Measurements from ENCODE around the gene SLC39A7. TPM values are rescaled to one million over a fixed set of nuclear protein-coding genes. Genes with fewer than 3 reads are reported as not detected.

SLC39A7 gene
- polyA plus RNA-seq, 4 donors = 38.9 to 162 (median 79.1) TPM

- WGBS, 3 donors = 41 to 70% (median 61%) methylated on average over 6 of the region's 6 CpGs
- H3K4me1 ChIP-seq (ENCODE audit: control insufficient read depth in 3 of 3, insufficient read depth in 2 of 3, low read depth in 1 of 3, low read length in 2 of 3) = peaks cover 9 to 21% (median 9%) of the 10 kb centered on the region in 3 donors
- no peaks in the 10 kb centered on the region for H3K27me3 ChIP-seq (ENCODE audit: control insufficient read depth in 3 of 3, insufficient read depth in 3 of 3, low read length in 3 of 3)
- no peaks in the 10 kb centered on the region for H3K9me3 ChIP-seq (ENCODE audit: control insufficient read depth in 2 of 2, insufficient read depth in 1 of 2, low read depth in 1 of 2, low read length in 1 of 2)
- peak overlapping the region in 1 of 3 donors; percentile 11 for H3K27ac ChIP-seq (ENCODE audit: low read depth in 1 of 3, low read length in 2 of 3)
- H3K36me3 ChIP-seq (ENCODE audit: control insufficient read depth in 3 of 3, insufficient read depth in 2 of 3, low read depth in 1 of 3, low read length in 3 of 3) = peaks cover 18 to 59% (median 23%) of the 10 kb centered on the region in 3 donors
- FAIRE-seq (no peak), DNase-seq (peak in 1 of 2 donors; percentile 32)
- H3K4me3 ChIP-seq (ENCODE audit: low read depth in 1 of 3, low read length in 3 of 3) = no peak overlapping the region
Observed at GRCh38 chr6:33198159-33198852, 2.4 kb upstream of the SLC39A7 start.

- no peak for FAIRE-seq
- Histone ChIP-seq H3K9me3 (ENCODE audit: control insufficient read depth in 2 of 2, insufficient read depth in 1 of 2, low read depth in 1 of 2, low read length in 1 of 2) (no peaks in the 10 kb centered on the region), H3K4me1 (ENCODE audit: control insufficient read depth in 3 of 3, insufficient read depth in 2 of 3, low read depth in 1 of 3, low read length in 2 of 3) (peaks cover 9 to 22% (median 9%) of the 10 kb centered on the region in 3 donors), H3K36me3 (ENCODE audit: control insufficient read depth in 3 of 3, insufficient read depth in 2 of 3, low read depth in 1 of 3, low read length in 3 of 3) (peaks cover 20 to 60% (median 26%) of the 10 kb centered on the region in 3 donors), H3K27ac (ENCODE audit: low read depth in 1 of 3, low read length in 2 of 3) (peak overlapping the region in 1 of 3 donors; percentile 99), H3K27me3 (ENCODE audit: control insufficient read depth in 3 of 3, insufficient read depth in 3 of 3, low read length in 3 of 3) (no peaks in the 10 kb centered on the region), H3K4me3 (ENCODE audit: low read depth in 1 of 3, low read length in 3 of 3) (peak overlapping the region in 1 of 3 donors; percentile 8)
- DNase-seq = no peak
- WGBS, 3 donors = 32 to 36% (median 34%) methylated on average over 2 to 3 of the region's 3 CpGs
Observed at GRCh38 chr6:33198853-33199436, 1.7 kb upstream of the SLC39A7 start.

- Histone ChIP-seq H3K27me3 (ENCODE audit: control insufficient read depth in 3 of 3, insufficient read depth in 3 of 3, low read length in 3 of 3) (no peaks in the 10 kb centered on the region), H3K4me1 (ENCODE audit: control insufficient read depth in 3 of 3, insufficient read depth in 2 of 3, low read depth in 1 of 3, low read length in 2 of 3) (peaks cover 9 to 26% (median 9%) of the 10 kb centered on the region in 3 donors), H3K4me3 (ENCODE audit: low read depth in 1 of 3, low read length in 3 of 3) (peak overlapping the region; percentile 79 to 96 (median 85)), H3K36me3 (ENCODE audit: control insufficient read depth in 3 of 3, insufficient read depth in 2 of 3, low read depth in 1 of 3, low read length in 3 of 3) (peaks cover 17 to 53% (median 21%) of the 10 kb centered on the region in 3 donors), H3K9me3 (ENCODE audit: control insufficient read depth in 2 of 2, insufficient read depth in 1 of 2, low read depth in 1 of 2, low read length in 1 of 2) (no peaks in the 10 kb centered on the region), H3K27ac (ENCODE audit: low read depth in 1 of 3, low read length in 2 of 3) (peak overlapping the region; percentile 92 to 99 (median 98))
- FAIRE-seq (no peak), DNase-seq (peak in 1 of 2 donors; percentile 80)
- WGBS, 3 donors = 0 to 2% (median 1%) methylated on average over 19 to 26 of the region's 26 CpGs
Observed at GRCh38 chr6:33199687-33200218, 914 bp upstream of the SLC39A7 start.

GRCh38 chr6:33201147-33201545, 479 bp downstream of the SLC39A7 start:
- peak overlapping the region; percentile 79 to 96 (median 85) for H3K4me3 ChIP-seq (ENCODE audit: low read depth in 1 of 3, low read length in 3 of 3)
- FAIRE-seq = no peak
- WGBS, 3 donors = 1 to 2% (median 2%) methylated on average over 14 of the region's 14 CpGs

GRCh38 chr6:33201935-33202334, 1.3 kb downstream of the SLC39A7 start:
- H3K4me3 ChIP-seq (ENCODE audit: low read depth in 1 of 3, low read length in 3 of 3) = peak overlapping the region in 2 of 3 donors; percentile 85 to 96
- H3K4me1 ChIP-seq (ENCODE audit: control insufficient read depth in 3 of 3, insufficient read depth in 2 of 3, low read depth in 1 of 3, low read length in 2 of 3) = peaks cover 9 to 40% (median 12%) of the 10 kb centered on the region in 3 donors
- peaks cover 5 to 34% (median 12%) of the 10 kb centered on the region in 3 donors for H3K36me3 ChIP-seq (ENCODE audit: control insufficient read depth in 3 of 3, insufficient read depth in 2 of 3, low read depth in 1 of 3, low read length in 3 of 3)
- no peaks in the 10 kb centered on the region for H3K9me3 ChIP-seq (ENCODE audit: control insufficient read depth in 2 of 2, insufficient read depth in 1 of 2, low read depth in 1 of 2, low read length in 1 of 2)
- no peak overlapping the region for H3K27ac ChIP-seq (ENCODE audit: low read depth in 1 of 3, low read length in 2 of 3)
- DNase-seq (no peak), FAIRE-seq (no peak)
- WGBS, 3 donors = 66 to 83% (median 76%) methylated on average over 6 of the region's 6 CpGs
- no peaks in the 10 kb centered on the region for H3K27me3 ChIP-seq (ENCODE audit: control insufficient read depth in 3 of 3, insufficient read depth in 3 of 3, low read length in 3 of 3)

More at GRCh38 chr6:33201147-33201545, 479 bp downstream of the SLC39A7 start:
- Histone ChIP-seq H3K27ac (ENCODE audit: low read depth in 1 of 3, low read length in 2 of 3) (peak overlapping the region; percentile 92 to 99 (median 98)), H3K9me3 (ENCODE audit: control insufficient read depth in 2 of 2, insufficient read depth in 1 of 2, low read depth in 1 of 2, low read length in 1 of 2) (no peaks in the 10 kb centered on the region), H3K36me3 (ENCODE audit: control insufficient read depth in 3 of 3, insufficient read depth in 2 of 3, low read depth in 1 of 3, low read length in 3 of 3) (peaks cover 8 to 39% (median 17%) of the 10 kb centered on the region in 3 donors), H3K27me3 (ENCODE audit: control insufficient read depth in 3 of 3, insufficient read depth in 3 of 3, low read length in 3 of 3) (no peaks in the 10 kb centered on the region), H3K4me1 (ENCODE audit: control insufficient read depth in 3 of 3, insufficient read depth in 2 of 3, low read depth in 1 of 3, low read length in 2 of 3) (peaks cover 9 to 35% (median 12%) of the 10 kb centered on the region in 3 donors)
- DNase-seq = no peak

GRCh38 chr6:33202799-33203198, 2.1 kb downstream of the SLC39A7 start:
- Histone ChIP-seq H3K9me3 (ENCODE audit: control insufficient read depth in 2 of 2, insufficient read depth in 1 of 2, low read depth in 1 of 2, low read length in 1 of 2) (no peaks in the 10 kb centered on the region), H3K27me3 (ENCODE audit: control insufficient read depth in 3 of 3, insufficient read depth in 3 of 3, low read length in 3 of 3) (no peaks in the 10 kb centered on the region), H3K4me3 (ENCODE audit: low read depth in 1 of 3, low read length in 3 of 3) (no peak overlapping the region), H3K4me1 (ENCODE audit: control insufficient read depth in 3 of 3, insufficient read depth in 2 of 3, low read depth in 1 of 3, low read length in 2 of 3) (peaks cover 9 to 46% (median 16%) of the 10 kb centered on the region in 3 donors), H3K27ac (ENCODE audit: low read depth in 1 of 3, low read length in 2 of 3) (no peak overlapping the region), H3K36me3 (ENCODE audit: control insufficient read depth in 3 of 3, insufficient read depth in 2 of 3, low read depth in 1 of 3, low read length in 3 of 3) (peaks cover 5 to 28% (median 12%) of the 10 kb centered on the region in 3 donors)
- WGBS, 3 donors = 87 to 92% (median 91%) methylated on average over 5 to 6 of the region's 6 CpGs
- FAIRE-seq (no peak), DNase-seq (no peak)

GRCh38 chr6:33203443-33204164, 2.9 kb downstream of the SLC39A7 start:
- peak overlapping the region in 1 of 3 donors; percentile 68 for H3K4me3 ChIP-seq (ENCODE audit: low read depth in 1 of 3, low read length in 3 of 3)
- H3K36me3 ChIP-seq (ENCODE audit: control insufficient read depth in 3 of 3, insufficient read depth in 2 of 3, low read depth in 1 of 3, low read length in 3 of 3) = peaks cover 5 to 24% (median 12%) of the 10 kb centered on the region in 3 donors
- DNase-seq (no peak), FAIRE-seq (no peak)
- 85 to 86% (median 86%) methylated on average over 7 of the region's 7 CpGs for WGBS, 3 donors
- H3K27ac ChIP-seq (ENCODE audit: low read depth in 1 of 3, low read length in 2 of 3) = peak overlapping the region in 2 of 3 donors; percentile 2 to 37
- peaks cover 9 to 40% (median 16%) of the 10 kb centered on the region in 3 donors for H3K4me1 ChIP-seq (ENCODE audit: control insufficient read depth in 3 of 3, insufficient read depth in 2 of 3, low read depth in 1 of 3, low read length in 2 of 3)
- H3K9me3 ChIP-seq (ENCODE audit: control insufficient read depth in 2 of 2, insufficient read depth in 1 of 2, low read depth in 1 of 2, low read length in 1 of 2) = no peaks in the 10 kb centered on the region
- no peaks in the 10 kb centered on the region for H3K27me3 ChIP-seq (ENCODE audit: control insufficient read depth in 3 of 3, insufficient read depth in 3 of 3, low read length in 3 of 3)

- Histone ChIP-seq H3K36me3 (ENCODE audit: control insufficient read depth in 3 of 3, insufficient read depth in 2 of 3, low read depth in 1 of 3, low read length in 3 of 3) (peaks cover 5 to 24% (median 12%) of the 10 kb centered on the region in 3 donors), H3K4me1 (ENCODE audit: control insufficient read depth in 3 of 3, insufficient read depth in 2 of 3, low read depth in 1 of 3, low read length in 2 of 3) (peaks cover 9 to 39% (median 13%) of the 10 kb centered on the region in 3 donors), H3K4me3 (ENCODE audit: low read depth in 1 of 3, low read length in 3 of 3) (peak overlapping the region in 2 of 3 donors; percentile 63 to 68), H3K27ac (ENCODE audit: low read depth in 1 of 3, low read length in 2 of 3) (peak overlapping the region in 2 of 3 donors; percentile 2 to 37), H3K27me3 (ENCODE audit: control insufficient read depth in 3 of 3, insufficient read depth in 3 of 3, low read length in 3 of 3) (no peaks in the 10 kb centered on the region), H3K9me3 (ENCODE audit: control insufficient read depth in 2 of 2, insufficient read depth in 1 of 2, low read depth in 1 of 2, low read length in 1 of 2) (no peaks in the 10 kb centered on the region)
- DNase-seq (no peak), FAIRE-seq (no peak)
- WGBS, 3 donors = 3% methylated on average over 4 of the region's 4 CpGs
Observed at GRCh38 chr6:33204165-33204414, 3.4 kb downstream of the SLC39A7 start.
